ENCODE results near the gene MAPRE2.
"Not testable (repeated sequence)": the region's sequence is repeated elsewhere in the genome, so short reads cannot be mapped to it uniquely, and the experiment has no call there.

MAPRE2 gene

GRCh38 chr18:35095983-35096676, 54.9 kb downstream of the MAPRE2 start:
- DNase-seq, result no peak

DNA sequence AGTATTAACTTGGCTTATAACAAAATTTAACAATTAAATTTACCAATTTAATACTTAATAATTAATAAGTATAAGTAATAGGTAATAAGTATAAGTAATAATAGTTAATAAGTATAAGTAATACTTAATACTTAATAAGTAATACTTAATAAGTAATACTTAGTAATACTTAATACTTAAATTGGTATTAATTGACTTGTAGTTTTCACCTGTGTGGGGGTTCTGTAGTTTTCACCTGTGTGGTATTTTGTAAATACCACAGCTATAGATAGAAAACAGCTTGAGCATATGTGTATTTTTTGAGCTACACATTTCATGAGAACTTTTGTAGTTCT, 55.4 kb downstream of the MAPRE2 start:
- no peak for DNase-seq

DNA sequence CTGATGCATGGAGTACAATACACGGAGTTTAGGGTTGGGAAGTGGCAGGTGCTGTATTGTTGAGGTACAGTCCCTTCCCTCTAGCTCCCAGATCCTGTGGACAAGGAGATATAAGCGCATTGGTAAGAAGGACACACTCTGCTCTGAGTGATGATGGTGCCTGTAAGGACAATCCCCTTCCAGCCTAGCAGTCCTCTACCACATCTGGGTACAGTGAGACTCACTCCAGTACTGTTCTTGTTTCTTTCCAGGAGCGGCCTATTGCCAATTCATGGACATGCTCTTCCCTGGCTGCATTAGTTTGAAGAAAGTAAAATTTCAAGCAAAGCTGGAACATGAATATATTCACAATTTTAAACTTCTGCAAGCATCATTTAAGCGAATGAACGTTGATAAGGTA, 56.0 kb downstream of the MAPRE2 start:
- DNase-seq, result no peak

DNA sequence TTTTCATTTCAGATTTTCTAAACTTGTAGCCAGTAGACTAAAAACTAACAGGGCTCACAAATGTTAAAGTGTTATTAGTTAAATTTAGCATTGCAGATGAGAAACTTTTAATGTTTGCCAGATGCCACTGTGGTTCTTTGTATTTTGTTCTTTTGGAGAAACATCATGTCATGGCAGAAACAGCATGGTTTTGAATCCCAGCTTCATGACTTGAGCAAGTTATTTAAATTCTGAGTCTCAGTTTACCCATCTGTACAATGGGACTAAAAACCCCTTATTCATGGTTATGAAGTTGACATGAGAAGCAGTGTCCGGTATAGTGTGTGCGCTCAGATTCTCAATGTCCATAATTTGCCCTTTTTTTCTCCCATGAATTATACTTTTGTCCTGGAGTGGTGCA, 56.5 kb downstream of the MAPRE2 start:
- DNase-seq, result no peak

DNA sequence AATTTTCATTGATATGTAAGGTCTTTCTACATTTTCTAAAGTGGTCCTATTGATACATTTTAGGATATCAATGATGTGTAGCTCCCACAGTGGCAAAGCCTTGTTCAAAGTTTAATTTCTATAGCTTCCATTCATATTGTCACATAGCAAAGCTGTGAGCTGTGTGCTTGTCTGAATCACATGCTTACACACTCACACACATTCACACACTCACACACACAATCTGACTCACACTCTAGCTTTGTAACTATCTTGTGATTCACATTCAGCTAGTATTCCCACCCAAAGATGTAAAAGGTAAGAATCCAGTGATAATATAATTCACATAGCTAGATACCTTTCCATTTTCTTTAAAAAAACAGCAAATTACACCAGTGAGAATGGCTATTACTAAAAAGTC, 58.7 kb downstream of the MAPRE2 start:
- DNase-seq, result no peak

DNA sequence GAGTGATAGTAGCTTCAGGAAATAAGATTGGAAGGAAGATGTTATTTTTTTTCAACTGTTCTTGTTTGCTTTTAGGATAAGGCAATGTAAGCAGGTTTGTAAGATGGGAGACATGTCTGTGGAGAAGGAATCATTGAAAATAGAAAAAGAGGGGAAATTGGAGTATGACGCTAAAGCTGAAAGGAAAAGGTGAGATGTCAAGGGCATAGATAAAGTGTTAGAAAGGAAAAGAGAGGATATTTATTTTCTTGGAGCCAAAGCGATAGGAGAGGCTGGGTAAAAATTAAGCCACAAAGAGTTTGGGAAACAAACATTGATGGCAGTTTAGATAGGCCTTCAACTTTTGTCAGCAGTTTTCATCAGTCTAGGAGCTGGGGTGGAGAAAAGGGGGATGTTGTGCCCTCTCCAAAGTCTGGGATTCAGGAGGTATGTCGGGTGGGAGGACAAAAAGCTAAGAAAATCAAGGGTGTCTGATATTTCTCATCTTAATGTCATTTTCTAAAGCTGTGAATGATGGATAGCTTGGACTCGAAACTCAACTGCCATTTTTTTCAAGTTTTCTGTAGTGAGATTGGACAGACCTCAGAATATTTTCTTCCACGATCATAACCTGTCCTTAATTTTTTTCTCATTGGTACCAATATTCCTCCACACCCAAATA, 63.3 kb downstream of the MAPRE2 start:
- DNase-seq, result no peak

DNA sequence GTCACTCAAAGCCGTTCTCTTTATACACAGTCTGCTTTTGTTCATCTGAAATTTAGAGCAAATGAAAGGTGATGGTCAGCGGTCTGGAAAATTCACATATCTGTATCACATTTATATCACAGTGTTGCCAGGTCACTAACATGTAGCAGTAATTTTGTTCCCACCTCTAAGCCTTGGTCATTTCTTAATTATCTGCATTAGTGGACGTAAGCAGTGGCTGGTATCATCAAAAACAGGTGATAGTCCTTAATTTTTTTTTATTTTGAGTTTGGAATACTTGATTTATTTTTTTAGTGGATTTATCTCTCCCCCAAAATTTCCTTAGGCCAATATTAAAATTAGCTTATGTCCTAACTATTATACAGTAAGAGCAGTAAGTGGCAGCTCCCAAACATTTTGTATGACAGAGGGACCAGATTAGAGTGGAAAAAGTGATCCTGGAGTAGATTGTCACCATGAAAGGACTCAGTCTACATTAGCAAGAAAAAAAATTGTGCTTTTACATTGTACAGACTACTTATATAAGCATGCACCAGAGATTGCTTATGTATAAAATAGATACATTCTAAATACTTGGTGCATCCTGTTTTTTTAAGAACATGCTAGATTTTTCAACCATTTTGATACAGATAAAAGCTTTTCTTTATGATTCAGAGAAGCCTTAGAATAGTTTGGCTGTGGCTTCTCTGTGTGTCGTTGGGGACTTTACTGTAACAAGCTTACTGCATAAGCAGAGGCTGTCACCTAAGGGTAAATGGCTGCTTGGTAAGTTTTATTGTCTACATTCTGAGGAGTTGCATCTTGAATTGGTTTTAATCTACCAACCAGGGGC, 65.0 kb downstream of the MAPRE2 start:
- DNase-seq, result no peak

DNA sequence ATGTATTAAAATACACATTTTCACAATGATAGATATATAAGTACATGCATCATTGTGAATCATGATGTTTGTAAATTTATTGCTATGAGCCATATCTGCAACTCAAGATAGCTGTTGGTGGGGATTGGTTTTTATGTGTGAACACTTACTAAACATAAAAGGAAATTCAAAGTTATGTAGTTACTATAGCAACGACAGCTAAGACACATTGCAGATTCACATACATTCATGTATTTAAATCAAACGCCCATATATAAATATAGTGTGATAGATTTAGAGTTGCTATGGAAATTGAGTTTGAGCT, 65.6 kb downstream of the MAPRE2 start:
- no peak for DNase-seq

DNA sequence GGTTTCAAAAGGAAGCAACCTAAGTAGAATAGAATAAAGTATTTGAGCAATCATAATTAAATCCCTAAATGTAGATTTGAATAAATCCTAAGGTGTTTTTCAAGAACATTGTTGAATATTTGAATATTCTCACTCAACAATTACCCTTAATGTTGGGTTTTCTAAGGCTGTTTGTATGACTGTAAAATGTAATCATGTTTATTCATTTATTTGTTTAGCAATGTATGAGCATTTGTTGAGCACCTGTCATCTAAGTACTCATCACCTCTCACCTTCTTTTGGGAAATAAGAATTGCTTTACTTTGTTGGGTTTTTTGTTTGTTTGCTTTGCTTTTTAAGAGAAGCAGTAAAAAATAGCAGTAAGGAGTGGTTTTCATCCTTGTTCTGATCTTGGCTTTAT, 66.0 kb downstream of the MAPRE2 start:
- no peak for DNase-seq

- DNase-seq, result not testable (repeated sequence)
Observed at GRCh38 chr18:35108088-35108487, 66.9 kb downstream of the MAPRE2 start.

DNA sequence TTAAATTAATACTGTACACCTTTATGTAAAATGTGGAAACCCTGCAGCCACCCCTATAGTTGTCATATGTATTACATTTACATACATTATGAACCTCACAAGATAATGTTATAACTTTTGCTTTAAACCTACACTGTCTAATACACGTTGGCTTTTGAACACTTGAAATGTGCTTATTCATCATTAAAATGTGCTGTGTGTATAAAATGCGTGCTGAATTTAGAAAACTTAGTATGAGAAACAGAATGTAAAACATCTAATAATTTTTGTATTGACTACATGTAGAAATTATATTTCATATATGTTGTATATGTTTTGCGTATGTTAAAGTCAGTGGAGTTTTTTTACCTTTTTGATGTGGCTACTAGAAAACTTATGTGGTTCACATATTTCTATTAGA, 68.8 kb downstream of the MAPRE2 start:
- DNase-seq, result no peak

DNA sequence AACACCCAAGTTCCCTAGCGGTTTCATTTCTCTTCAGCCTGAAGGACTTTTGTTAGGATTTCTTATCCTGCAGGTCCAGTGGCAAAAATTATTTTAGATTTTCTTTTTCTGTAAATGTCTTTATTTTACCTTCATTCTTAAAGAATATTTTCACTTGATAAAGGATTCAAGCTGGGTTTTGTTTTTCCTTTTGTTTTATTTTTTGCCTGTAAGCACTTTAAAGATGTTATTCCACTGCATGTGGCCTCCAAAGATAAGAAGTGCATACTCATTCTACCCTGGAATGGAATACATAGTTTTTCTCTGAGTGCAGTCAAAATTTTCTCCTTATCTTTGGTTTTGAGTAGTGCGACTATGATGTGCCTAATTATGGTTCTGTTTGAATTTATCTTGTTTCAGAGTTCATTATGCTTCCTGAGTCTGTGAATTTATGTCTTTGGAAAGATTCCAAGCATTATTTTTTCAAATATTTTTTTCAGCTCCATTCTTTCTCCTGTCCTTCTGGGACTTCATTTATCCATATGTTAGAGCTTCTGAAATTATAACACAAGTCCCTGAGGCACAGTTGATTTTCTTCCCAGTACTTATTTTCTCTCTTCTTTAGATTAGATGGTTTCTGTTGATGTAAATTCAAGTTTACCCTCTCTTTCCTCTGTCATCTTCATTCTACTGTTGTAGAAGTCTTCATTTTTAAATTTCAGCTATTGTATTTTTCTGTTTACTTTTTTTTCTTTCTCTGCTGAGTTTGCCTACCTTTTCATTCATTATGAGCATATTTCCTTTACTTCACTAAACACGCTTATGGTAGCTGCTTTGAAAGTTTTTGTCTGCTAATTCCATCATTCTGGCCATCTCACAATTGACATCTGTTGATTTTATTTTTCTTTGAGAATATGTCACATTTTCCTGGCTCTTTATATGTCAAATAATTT, 69.6 kb downstream of the MAPRE2 start:
- no peak for DNase-seq

DNA sequence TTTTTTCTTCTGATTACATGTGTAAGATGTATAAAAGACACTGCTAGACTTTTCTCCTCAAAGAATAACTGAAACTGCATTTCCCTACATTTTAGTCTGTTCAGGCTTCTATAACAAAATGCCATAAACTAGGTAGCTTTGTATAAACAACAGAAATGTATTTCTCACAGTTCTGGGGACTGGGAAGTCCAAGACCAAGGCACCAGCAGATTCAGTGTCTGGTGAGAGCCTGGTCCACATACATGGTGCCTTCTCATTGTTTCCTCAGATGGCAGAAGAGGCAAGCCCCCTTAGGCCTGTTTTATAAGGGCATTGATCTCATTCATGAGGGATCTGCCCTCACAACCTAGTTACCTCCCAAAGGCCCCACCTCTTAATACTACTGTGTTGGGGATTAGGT, 71.5 kb downstream of the MAPRE2 start:
- DNase-seq, result no peak

DNA sequence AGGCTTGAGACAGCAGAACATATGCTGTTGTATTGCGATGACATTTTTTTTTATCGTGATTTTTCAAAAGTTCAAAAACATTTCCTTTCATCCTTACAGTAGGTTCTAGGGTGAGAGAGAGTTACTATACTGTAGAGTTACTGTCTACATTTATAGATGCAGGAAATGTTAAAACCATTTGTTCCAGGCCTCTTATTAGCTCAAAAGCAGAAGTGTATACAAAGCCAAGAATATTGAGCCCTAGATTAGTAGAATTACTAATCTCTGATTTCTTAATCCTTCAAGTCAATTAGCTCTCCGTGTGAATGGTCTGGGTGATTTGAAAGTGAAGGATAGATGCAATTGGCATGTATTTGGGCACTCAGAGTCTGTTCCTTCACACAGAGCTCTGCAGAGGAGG, 73.1 kb downstream of the MAPRE2 start:
- DNase-seq, result peak in 1 of 4 experiments; percentile 22

DNA sequence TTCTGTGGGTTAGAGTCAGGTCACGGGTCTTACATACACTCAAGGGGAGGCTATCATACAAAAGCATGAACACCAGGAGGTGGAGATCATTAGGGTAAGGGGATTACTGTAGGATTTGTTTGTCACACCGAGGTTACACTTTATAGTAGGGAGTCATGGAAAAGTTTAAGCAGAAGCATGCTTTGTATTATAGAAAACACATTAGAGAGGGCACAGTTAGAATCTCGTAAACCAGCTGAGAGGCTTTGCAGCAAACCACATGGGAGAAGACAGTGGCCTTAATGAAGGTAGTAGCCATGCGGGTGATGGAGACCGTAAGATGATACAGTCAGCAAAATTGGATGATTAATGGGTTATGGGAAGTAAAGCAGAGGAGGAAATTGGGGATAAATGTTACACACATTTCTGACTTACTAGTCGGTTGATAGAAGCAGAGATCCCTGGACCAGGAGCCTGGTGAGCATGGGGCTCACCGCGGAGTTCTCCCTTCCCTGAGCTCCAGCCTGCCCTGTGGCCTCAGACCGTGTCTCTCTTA, 75.6 kb downstream of the MAPRE2 start:
- no peak for DNase-seq

DNA sequence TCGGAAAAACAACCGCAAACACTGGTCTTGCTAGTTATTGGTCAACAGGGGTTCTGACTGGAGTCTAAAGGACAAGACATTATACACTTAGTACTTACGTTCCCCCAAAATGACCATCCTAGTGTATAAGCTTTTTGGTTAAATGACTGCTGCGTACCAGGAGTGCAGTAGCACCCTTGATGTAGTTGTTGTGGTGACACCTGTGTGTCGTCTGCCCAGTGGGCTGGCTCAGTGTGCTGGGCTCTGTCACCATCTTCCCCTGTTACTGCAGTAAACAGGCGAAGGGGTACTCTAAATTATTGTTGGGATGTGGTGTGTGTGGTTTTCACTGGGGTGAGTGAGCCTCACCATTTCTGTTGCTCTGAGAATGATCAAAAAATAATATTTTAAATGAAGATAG, 76.2 kb downstream of the MAPRE2 start:
- no peak for DNase-seq

DNA sequence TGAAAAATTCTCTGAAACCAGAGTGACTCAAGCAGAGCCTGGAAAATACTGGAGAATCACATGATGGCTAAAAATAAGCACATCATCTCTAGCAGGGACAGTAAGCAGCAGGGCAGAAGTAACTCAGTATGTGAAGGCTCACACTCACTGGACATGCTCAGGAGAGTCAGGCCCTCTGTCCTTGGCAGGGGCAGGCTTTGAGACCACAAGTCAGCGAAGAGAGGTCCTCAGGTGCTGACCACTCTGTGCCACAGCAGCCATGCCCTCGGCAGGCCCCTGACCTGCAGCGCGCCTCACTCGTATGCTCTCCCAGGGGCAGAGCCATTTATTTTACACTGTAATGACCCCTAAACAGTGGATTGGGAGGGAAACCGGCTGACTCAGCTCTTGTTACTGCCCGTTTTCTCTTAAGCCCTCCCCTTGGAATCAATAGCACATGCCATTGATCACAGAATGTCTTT, 76.8 kb downstream of the MAPRE2 start:
- peak in 3 of 4 experiments; percentile 10 to 27 (median 27) for DNase-seq

GRCh38 chr18:35118641-35119040, 77.4 kb downstream of the MAPRE2 start:
- no peak for DNase-seq

- DNase-seq, result no peak
Observed at GRCh38 chr18:35121038-35121437, 79.8 kb downstream of the MAPRE2 start.

DNA sequence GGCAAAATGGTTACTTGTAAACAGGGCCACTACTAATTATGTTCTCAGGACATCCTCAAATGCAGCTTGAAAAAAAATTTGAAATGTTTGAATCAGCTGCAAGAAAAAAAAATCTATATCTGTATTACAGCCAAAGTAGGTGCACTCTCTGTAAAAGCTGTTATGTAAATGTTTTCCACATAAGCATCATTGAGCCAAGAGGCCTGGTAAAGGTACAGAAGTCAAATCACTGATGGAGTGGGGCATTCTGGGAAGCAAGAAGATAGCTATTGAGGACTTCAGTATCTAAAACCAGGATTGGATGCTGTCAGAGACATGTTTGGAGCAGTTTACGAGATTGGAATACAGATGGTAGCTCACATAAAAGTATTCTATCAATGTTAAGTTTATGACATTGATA, 80.3 kb downstream of the MAPRE2 start:
- no peak for DNase-seq

DNA sequence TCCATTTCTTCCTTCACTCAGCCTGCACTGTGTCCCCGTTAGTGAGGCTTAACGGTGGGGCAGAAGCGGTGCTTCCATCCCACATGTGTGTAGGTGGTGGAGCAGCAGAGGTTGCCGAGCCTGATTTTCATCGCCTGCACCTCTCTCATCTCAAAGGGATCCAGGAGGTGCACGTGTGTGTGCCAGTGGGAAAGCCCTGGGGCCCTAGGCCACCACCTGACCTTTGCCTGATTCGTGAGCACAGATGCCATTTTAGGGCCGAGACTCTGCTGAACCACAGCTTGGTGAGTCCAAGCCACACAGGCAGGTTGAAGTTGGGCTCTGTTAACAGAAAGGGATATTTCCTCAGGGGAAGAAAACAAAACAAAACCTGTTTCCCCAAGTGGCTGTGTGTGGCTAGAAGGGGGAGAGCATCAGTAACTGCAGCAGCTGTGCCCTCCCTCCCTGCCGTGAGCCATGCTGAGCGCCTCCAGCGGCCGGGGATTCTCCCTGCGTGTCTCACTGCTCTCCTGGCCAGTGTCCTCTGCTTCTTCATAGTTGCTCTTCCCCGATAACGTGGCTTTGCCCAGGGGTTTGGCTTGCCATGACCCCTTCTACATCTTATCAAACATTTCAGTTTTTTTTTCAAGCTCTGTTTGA, 81.5 kb downstream of the MAPRE2 start:
- DNase-seq, result no peak

DNA sequence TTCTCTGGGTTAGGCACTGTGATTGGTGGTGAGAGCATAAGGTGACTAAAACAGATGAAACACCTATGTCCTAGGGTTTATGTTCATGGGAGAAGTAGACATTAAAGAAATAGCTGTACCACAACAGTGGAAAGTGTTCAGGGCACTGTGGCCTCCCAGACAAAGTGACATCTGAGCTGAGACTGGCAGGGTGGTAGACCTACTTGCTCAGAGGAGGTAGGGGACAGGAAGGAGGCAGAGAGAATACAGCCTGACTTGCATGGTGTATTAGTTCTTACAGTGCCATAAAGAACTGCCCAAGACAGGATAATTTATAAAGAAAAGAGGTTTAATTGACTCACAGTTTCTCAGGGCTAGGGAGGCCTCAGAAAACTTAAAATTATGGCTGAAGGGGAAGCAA, 82.6 kb downstream of the MAPRE2 start:
- DNase-seq, result no peak
